ENCODE measurements around the gene SYNGR4. TPM values are rescaled to one million over a fixed set of nuclear protein-coding genes. Genes with fewer than 3 reads are reported as not detected.

The SYNGR4 gene
- total and polyA plus RNA-seq, 5 donors, result not detected

DNA sequence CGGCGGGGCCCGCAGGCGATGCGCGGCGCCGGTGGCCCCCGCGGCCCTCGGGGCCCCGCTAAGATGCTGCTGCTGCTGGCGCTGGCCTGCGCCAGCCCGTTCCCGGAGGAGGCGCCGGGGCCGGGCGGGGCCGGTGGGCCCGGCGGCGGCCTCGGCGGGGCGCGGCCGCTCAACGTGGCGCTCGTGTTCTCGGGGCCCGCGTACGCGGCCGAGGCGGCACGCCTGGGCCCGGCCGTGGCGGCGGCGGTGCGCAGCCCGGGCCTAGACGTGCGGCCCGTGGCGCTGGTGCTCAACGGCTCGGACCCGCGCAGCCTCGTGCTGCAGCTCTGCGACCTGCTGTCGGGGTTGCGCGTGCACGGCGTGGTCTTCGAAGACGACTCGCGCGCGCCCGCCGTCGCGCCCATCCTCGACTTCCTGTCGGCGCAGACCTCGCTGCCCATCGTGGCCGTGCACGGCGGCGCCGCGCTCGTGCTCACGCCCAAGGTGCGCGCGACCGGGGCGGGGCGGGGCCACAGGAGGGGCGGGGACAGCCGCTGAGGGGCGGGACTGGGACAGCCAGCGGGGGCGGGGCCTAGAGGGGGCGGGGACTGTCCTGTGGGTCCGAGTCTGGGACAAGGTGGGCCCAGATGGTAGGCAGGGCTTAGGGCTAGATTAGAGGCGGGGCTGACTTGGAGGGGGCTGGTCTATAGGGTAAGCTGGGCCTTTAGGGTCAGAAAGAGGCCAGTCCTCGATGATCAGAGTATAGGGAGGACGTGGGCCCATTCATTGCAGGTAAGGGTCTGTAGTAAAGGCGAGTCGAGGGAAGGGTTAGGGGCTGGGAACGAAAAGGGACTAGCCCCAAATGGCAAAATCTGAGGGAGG is 34.4 kb downstream of the SYNGR4 start:
- H3K4me3 ChIP-seq (ENCODE audit: low read length), result peak overlapping the region; percentile 48
- no peaks in the 10 kb centered on the region for H3K4me1 ChIP-seq (ENCODE audit: control insufficient read depth, insufficient read depth, low read length)
- DNase-seq (peak; percentile 81 to 93 (median 92)), ATAC-seq (peak; percentile 65 to 71)
- intact Hi-C loops (cut with DNase I), result no loop called here
- H3K27me3 ChIP-seq (ENCODE audit: control insufficient read depth, insufficient read depth), result no peaks in the 10 kb centered on the region
- 7% methylated on average over 104 of the region's 104 CpGs for WGBS
- no peak overlapping the region for H3K27ac ChIP-seq (ENCODE audit: low read length)
- H3K9me3 ChIP-seq (ENCODE audit: control insufficient read depth, low read length), result no peaks in the 10 kb centered on the region

DNA sequence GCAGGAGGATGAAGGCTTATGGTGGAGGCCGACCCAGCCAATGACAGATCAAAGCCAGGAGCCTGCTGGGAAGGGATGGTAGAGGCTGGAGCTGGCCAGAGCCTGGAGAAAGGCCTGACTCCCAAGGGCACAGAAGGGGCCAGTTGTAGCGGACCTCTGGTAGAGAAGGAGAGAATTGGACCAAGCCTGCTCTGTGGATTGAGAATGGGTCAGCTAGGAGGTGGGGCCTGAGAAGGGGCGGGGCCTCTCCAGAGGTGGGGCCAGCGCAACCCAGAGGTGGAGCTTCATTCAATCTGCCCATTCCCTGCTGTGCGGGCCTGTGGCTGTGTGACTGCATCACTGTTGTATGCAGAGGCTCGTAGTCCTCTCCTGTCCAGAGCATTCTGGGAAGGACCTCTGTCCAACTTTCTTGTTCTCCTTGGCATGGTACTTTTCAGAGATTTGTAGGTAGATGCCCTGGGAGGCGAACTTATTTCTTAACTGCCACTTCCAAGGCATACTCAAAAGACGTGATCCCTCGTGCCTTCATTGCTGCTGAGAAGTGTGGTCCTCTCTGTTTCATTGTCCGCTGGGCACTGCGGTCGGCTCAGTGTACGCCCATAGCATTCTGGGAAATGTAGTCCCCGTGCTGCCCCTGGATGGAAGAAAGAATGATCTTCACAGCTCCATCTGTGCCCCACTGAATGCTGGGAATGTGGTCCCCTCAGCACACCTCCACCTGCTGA is 36.0 kb downstream of the SYNGR4 start:
- intact Hi-C loops (cut with DNase I), result no loop called here
- Histone ChIP-seq H3K4me1 (ENCODE audit: control insufficient read depth, insufficient read depth, low read length) (no peaks in the 10 kb centered on the region), H3K9me3 (ENCODE audit: control insufficient read depth, low read length) (no peaks in the 10 kb centered on the region), H3K27me3 (ENCODE audit: control insufficient read depth, insufficient read depth) (no peaks in the 10 kb centered on the region), H3K4me3 (ENCODE audit: low read length) (no peak overlapping the region), H3K27ac (ENCODE audit: low read length) (peak overlapping the region; percentile 2)
- ATAC-seq, result peak; percentile 76 to 81
- WGBS, result 31% methylated on average over 14 of the region's 14 CpGs
- peak; percentile 73 to 87 (median 86) for DNase-seq

DNA sequence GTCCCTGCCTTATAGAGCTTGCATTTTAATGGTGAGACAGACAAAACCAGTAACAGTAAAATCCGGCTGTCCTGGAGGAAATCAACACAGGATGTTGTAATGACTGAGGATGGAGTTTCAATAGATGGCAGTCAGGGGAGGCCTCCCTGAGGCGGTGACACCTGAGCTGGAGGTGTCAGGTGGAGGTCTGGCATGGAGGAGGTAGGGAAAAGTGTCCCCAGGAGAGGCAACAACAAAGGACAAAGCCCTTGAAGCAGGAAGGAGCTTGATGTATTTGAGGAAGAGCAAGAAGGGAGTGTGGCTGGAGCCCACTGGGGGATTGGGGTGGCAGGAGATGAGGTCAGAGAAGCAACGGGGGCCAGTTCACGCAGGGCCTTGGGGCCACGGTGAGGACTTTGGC is 37.1 kb downstream of the SYNGR4 start:
- WGBS, result 67% methylated on average over 5 of the region's 5 CpGs
- no peak for DNase-seq
- Histone ChIP-seq H3K27me3 (ENCODE audit: control insufficient read depth, insufficient read depth) (no peaks in the 10 kb centered on the region), H3K4me3 (ENCODE audit: low read length) (no peak overlapping the region), H3K27ac (ENCODE audit: low read length) (no peak overlapping the region), H3K4me1 (ENCODE audit: control insufficient read depth, insufficient read depth, low read length) (no peaks in the 10 kb centered on the region), H3K9me3 (ENCODE audit: control insufficient read depth, low read length) (no peaks in the 10 kb centered on the region)
- ATAC-seq, result no peak
- intact Hi-C loops (cut with DNase I), result no loop called here

DNA sequence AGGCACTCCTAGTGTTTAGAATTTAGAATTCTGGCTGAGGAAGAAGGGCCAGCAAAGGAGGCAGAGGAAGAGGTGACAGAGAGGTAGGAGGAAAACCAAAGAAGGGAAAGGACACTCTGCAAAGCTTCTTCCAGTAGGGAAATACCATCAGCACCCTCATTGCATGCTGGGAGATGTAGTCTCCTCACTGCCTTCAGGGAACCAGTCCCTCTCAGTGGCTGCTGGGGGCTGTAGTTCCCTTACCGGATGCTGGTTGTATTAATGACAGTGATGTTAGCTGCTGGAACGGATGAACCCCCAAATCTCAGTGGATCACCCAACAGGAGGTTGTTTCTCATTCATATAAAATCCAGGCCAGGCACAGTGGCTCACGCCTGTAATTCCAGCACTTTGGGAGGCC is 39.4 kb downstream of the SYNGR4 start:
- peak; percentile 47 to 50 for ATAC-seq
- 34% methylated on average over 3 of the region's 3 CpGs for WGBS
- no peaks in the 10 kb centered on the region for H3K4me1 ChIP-seq (ENCODE audit: control insufficient read depth, insufficient read depth, low read length)
- DNase-seq, result peak in 1 of 3 donors; percentile 68
- H3K4me3 ChIP-seq (ENCODE audit: low read length), result no peak overlapping the region
- intact Hi-C loops (cut with DNase I), result no loop called here
- no peaks in the 10 kb centered on the region for H3K27me3 ChIP-seq (ENCODE audit: control insufficient read depth, insufficient read depth)
- H3K27ac ChIP-seq (ENCODE audit: low read length), result no peak overlapping the region
- no peaks in the 10 kb centered on the region for H3K9me3 ChIP-seq (ENCODE audit: control insufficient read depth, low read length)

DNA sequence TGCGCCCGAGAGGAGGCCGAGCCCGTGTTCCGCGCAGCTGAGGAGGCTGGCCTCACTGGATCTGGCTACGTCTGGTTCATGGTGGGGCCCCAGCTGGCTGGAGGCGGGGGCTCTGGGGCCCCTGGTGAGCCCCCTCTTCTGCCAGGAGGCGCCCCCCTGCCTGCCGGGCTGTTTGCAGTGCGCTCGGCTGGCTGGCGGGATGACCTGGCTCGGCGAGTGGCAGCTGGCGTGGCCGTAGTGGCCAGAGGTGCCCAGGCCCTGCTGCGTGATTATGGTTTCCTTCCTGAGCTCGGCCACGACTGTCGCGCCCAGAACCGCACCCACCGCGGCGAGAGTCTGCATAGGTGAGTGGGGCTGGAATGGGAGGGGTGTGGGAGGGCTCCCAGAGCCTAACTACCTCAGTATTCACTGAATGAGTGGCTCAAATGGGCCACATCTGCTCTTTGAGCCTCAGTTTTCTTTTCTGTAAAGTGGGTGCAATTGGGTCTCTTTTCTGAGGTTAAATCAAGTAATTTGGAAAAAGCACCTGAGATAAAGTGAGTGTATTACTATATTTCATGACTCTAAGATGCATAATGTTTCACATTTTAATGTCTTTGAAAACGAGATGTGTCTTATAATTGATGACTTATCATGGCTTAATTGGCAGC is 41.0 kb downstream of the SYNGR4 start:
- DNase-seq (no peak), ATAC-seq (no peak)
- intact Hi-C loops (cut with DNase I), result no loop called here
- H3K27ac ChIP-seq (ENCODE audit: low read length), result no peak overlapping the region
- WGBS, result 91% methylated on average over 27 of the region's 27 CpGs
- no peak overlapping the region for H3K4me3 ChIP-seq (ENCODE audit: low read length)
- no peaks in the 10 kb centered on the region for H3K9me3 ChIP-seq (ENCODE audit: control insufficient read depth, low read length)
- H3K27me3 ChIP-seq (ENCODE audit: control insufficient read depth, insufficient read depth), result no peaks in the 10 kb centered on the region
- H3K4me1 ChIP-seq (ENCODE audit: control insufficient read depth, insufficient read depth, low read length), result no peaks in the 10 kb centered on the region

DNA sequence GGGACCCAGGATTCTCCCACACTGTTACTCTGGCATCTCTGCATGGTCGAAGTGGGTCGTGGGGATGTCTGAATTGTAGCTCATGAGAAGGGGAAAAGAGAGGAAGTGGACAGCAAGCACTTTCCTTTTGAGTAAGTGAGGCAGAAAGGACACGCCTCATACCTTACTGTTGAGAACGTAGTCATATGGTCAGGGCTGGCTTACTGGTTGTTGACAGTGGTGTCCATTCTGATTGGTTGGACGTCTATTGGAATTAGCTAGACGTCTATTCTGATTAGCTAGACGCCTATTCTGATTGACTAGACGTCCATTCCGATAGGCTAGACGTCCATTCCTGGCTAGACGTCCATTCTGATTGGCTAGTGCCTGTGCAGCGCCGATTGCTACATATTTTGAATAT is 41.7 kb downstream of the SYNGR4 start:
- no peak for DNase-seq
- no peaks in the 10 kb centered on the region for H3K27me3 ChIP-seq (ENCODE audit: control insufficient read depth, insufficient read depth)
- no peak overlapping the region for H3K27ac ChIP-seq (ENCODE audit: low read length)
- H3K4me3 ChIP-seq (ENCODE audit: low read length), result no peak overlapping the region
- no peaks in the 10 kb centered on the region for H3K4me1 ChIP-seq (ENCODE audit: control insufficient read depth, insufficient read depth, low read length)
- H3K9me3 ChIP-seq (ENCODE audit: control insufficient read depth, low read length), result no peaks in the 10 kb centered on the region
- ATAC-seq, result no peak
- intact Hi-C loops (cut with DNase I), result no loop called here
- WGBS, result 87% methylated on average over 13 of the region's 13 CpGs

DNA sequence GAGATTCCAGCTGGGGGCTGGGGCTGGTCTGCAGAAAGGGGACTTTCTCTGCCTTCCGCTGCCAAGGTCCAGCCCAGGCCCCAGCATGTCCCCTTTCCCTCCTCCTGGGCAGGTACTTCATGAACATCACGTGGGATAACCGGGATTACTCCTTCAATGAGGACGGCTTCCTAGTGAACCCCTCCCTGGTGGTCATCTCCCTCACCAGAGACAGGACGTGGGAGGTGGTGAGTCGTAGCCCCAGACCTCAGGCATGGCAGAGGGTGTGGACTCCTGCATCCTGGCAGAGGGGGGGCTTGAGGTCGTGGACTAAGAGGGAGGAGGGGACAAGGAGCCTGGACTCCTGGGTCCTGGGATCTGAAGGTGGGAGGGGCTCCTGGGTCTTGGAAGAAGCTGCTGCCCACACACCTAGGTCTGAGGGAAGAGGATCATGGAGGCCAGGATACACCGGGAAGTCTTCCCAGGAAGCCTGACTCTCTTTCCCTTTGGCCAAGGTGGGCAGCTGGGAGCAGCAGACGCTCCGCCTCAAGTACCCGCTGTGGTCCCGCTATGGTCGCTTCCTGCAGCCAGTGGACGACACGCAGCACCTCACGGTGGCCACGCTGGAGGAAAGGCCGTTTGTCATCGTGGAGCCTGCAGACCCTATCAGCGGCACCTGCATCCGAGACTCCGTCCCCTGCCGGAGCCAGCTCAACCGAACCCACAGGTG is 49.9 kb downstream of the SYNGR4 start:
- no peaks in the 10 kb centered on the region for H3K4me1 ChIP-seq (ENCODE audit: control insufficient read depth, insufficient read depth, low read length)
- H3K9me3 ChIP-seq (ENCODE audit: control insufficient read depth, low read length), result no peaks in the 10 kb centered on the region
- DNase-seq (peak in 1 of 3 donors; percentile 63), ATAC-seq (no peak)
- no peak overlapping the region for H3K4me3 ChIP-seq (ENCODE audit: low read length)
- H3K27ac ChIP-seq (ENCODE audit: low read length), result no peak overlapping the region
- H3K27me3 ChIP-seq (ENCODE audit: control insufficient read depth, insufficient read depth), result no peaks in the 10 kb centered on the region
- intact Hi-C loops (cut with DNase I), result no loop called here
- 49% methylated on average over 24 of the region's 24 CpGs for WGBS

DNA sequence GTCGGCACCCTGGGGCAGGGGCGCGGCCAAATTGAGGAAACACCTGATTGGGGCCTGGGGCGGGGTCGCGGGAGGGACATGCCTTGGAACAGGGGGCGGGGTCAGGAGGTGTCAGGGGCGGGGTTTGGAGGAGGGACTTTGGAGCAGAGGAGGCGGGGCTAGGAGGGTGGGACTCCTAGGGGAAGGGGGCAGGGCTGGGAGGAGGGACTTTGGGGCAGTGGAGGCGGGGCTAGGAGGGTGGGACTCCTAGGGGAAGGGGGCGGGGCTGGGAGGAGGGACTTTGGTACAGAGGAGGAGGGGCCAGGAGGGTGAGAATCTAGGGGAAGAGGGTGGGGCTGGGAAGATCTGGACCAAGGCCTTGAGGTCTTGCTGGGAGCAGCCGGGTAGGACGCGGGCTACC is 51.2 kb downstream of the SYNGR4 start:
- intact Hi-C loops (cut with DNase I), result no loop called here
- ATAC-seq (peak; percentile 92 to 94), DNase-seq (peak; percentile 86 to 94 (median 92))
- 29% methylated on average over 14 of the region's 14 CpGs for WGBS
- H3K4me3 ChIP-seq (ENCODE audit: low read length), result no peak overlapping the region
- no peaks in the 10 kb centered on the region for H3K9me3 ChIP-seq (ENCODE audit: control insufficient read depth, low read length)
- H3K27me3 ChIP-seq (ENCODE audit: control insufficient read depth, insufficient read depth), result no peaks in the 10 kb centered on the region
- H3K4me1 ChIP-seq (ENCODE audit: control insufficient read depth, insufficient read depth, low read length), result no peaks in the 10 kb centered on the region
- H3K27ac ChIP-seq (ENCODE audit: low read length), result no peak overlapping the region

DNA sequence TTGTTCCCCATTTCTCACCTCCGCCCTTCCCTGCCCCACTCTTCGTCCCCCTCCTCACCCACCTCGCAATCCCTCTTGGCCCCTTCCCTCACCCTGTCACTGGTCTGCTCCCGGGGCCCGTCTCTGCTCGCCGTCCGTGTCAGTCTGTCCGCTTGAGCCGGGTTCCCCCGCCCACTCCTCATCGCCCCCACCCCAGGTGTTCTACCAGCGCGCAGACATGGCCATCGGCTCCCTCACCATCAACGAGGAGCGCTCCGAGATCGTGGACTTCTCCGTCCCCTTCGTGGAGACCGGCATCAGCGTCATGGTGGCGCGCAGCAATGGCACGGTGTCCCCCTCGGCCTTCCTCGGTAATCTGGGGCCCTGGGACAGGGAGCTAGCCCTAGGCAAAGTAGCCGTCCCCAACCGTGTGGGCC is 51.6 kb downstream of the SYNGR4 start:
- DNase-seq (peak in 1 of 3 donors; percentile 72), ATAC-seq (peak in 1 of 2 donors; percentile 2)
- Histone ChIP-seq H3K27me3 (ENCODE audit: control insufficient read depth, insufficient read depth) (no peaks in the 10 kb centered on the region), H3K27ac (ENCODE audit: low read length) (no peak overlapping the region), H3K9me3 (ENCODE audit: control insufficient read depth, low read length) (no peaks in the 10 kb centered on the region), H3K4me1 (ENCODE audit: control insufficient read depth, insufficient read depth, low read length) (no peaks in the 10 kb centered on the region), H3K4me3 (ENCODE audit: low read length) (peak overlapping the region; percentile 1)
- intact Hi-C loops (cut with DNase I), result no loop called here
- WGBS, result 42% methylated on average over 30 of the region's 30 CpGs

DNA sequence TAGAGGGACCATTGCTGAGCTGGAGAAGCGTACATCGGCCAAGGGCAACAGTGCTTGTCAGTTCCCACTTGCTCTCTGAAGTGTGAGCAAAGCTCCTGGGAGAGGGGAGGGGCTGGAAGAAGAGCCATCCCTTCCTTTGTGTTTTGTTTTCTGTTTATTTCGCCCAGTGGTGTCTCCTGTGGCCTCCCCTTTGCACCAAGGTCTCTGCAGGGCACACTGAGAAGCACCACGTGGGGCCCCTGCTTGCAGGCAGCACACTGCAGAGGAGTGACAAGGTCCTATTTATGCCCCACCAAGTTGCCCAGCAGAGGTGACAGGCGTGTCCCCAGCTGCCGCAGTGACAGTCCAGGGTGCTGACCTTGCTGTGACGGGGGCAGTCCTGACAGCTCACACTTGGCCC is 53.3 kb downstream of the SYNGR4 start:
- intact Hi-C loops (cut with DNase I), result no loop called here
- WGBS, result 67% methylated on average over 7 of the region's 7 CpGs
- Histone ChIP-seq H3K4me3 (ENCODE audit: low read length) (no peak overlapping the region), H3K27me3 (ENCODE audit: control insufficient read depth, insufficient read depth) (no peaks in the 10 kb centered on the region), H3K27ac (ENCODE audit: low read length) (no peak overlapping the region), H3K4me1 (ENCODE audit: control insufficient read depth, insufficient read depth, low read length) (no peaks in the 10 kb centered on the region), H3K9me3 (ENCODE audit: control insufficient read depth, low read length) (no peaks in the 10 kb centered on the region)
- no peak for DNase-seq
- ATAC-seq, result no peak
